Trophoblast cell (in vitro differentiated cells and primary cell): ENCODE measurements around the gene AFAP1L2.

ENCODE experiments used
- DNase-seq, 2 donors: peaks; one replicate each; pipeline ENCODE4 v3.0.0-alpha.2; 2016
- H2AFZ ChIP-seq: 2 replicates; pipeline ENCODE4 v1.6.1; 2013; ENCODE audit warnings: low read length, moderate library complexity, mild to moderate bottlenecking; ENCODE audit not compliant: insufficient read depth, poor library complexity
- H2AK5ac ChIP-seq: 2 replicates; pipeline ENCODE4 v1.6.1; 2013; ENCODE audit warnings: mild to moderate bottlenecking, low read length
- H2BK120ac ChIP-seq: 2 replicates; pipeline ENCODE4 v1.6.1; 2013; ENCODE audit warnings: low read length, mild to moderate bottlenecking, moderate library complexity; ENCODE audit not compliant: insufficient read depth, poor library complexity
- H2BK12ac ChIP-seq: 2 replicates; pipeline ENCODE4 v1.6.1; 2013; ENCODE audit warnings: mild to moderate bottlenecking, low read length, moderate library complexity
- H2BK5ac ChIP-seq: 2 replicates; pipeline ENCODE4 v1.6.1; 2013; ENCODE audit warnings: low read length, low read depth, moderate library complexity, mild to moderate bottlenecking; ENCODE audit not compliant: poor library complexity
- H3K14ac ChIP-seq: 2 replicates; pipeline ENCODE4 v1.6.1; 2013; ENCODE audit warnings: mild to moderate bottlenecking, low read length
- H3K18ac ChIP-seq: 2 replicates; pipeline ENCODE4 v1.6.1; 2013; ENCODE audit warnings: mild to moderate bottlenecking, low read length
- H3K23ac ChIP-seq: 2 replicates; pipeline ENCODE4 v1.6.1; 2013; ENCODE audit warnings: low read length
- H3K27ac ChIP-seq: 2 replicates; pipeline ENCODE4 v1.5.1; 2013; ENCODE audit warnings: low read depth, mild to moderate bottlenecking, inconsistent platforms, low read length, moderate library complexity
- H3K27me3 ChIP-seq: 2 replicates; pipeline ENCODE4 v1.6.1; 2013; ENCODE audit warnings: inconsistent platforms, mild to moderate bottlenecking, low read length, moderate library complexity; ENCODE audit not compliant: insufficient read depth
- H3K36me3 ChIP-seq, 2 experiments: 1 replicate in 1 of 2; 2 replicates in 1 of 2; pipeline ENCODE4 v1.6.1; 2013; ENCODE audit warnings: low read length in 2 of 2, mild to moderate bottlenecking in 2 of 2, moderate library complexity in 1 of 2; ENCODE audit not compliant: insufficient read depth in 2 of 2, control insufficient read depth in 1 of 2
- H3K4ac ChIP-seq: 2 replicates; pipeline ENCODE4 v1.6.1; 2013; ENCODE audit warnings: low read depth, mild to moderate bottlenecking, low read length, moderate library complexity
- H3K4me1 ChIP-seq, 2 experiments: 1 replicate in 1 of 2; 2 replicates in 1 of 2; pipeline ENCODE4 v1.6.1; 2013; ENCODE audit warnings: low read length in 2 of 2, mild to moderate bottlenecking in 2 of 2, moderate library complexity in 1 of 2; ENCODE audit not compliant: insufficient read depth in 2 of 2, control insufficient read depth in 1 of 2
- H3K4me2 ChIP-seq: 2 replicates; pipeline ENCODE4 v1.6.1; 2013; ENCODE audit warnings: inconsistent platforms, mild to moderate bottlenecking, low read length, moderate library complexity
- H3K4me3 ChIP-seq: 2 replicates; pipeline ENCODE4 v1.5.1; 2013; ENCODE audit warnings: mild to moderate bottlenecking, low read depth, low read length, inconsistent platforms
- H3K79me1 ChIP-seq: one replicate; pipeline ENCODE4 v1.6.1; 2013; ENCODE audit warnings: low read length
- H3K79me2 ChIP-seq: 2 replicates; pipeline ENCODE4 v1.6.1; 2013; ENCODE audit warnings: low read length, mild to moderate bottlenecking; ENCODE audit not compliant: control insufficient read depth, insufficient read depth, poor library complexity
- H3K9ac ChIP-seq: 2 replicates; pipeline ENCODE4 v1.6.1; 2013; ENCODE audit warnings: mild to moderate bottlenecking, low read length
- H3K9me3 ChIP-seq: 2 replicates; pipeline ENCODE4 v1.6.1; 2013; ENCODE audit warnings: low read depth, mild to moderate bottlenecking, control low read depth, inconsistent platforms, low read length; ENCODE audit not compliant: insufficient read depth
- H4K12ac ChIP-seq: 2 replicates; pipeline ENCODE4 v1.6.1; 2013; ENCODE audit warnings: low read depth, mild to moderate bottlenecking, low read length, moderate library complexity
- H4K8ac ChIP-seq: 2 replicates; pipeline ENCODE4 v1.6.1; 2013; ENCODE audit warnings: low read depth, mild to moderate bottlenecking, low read length, moderate library complexity
- H4K91ac ChIP-seq: one replicate; pipeline ENCODE4 v1.6.1; 2013; ENCODE audit warnings: low read depth, mild to moderate bottlenecking, low read length, moderate library complexity
- WGBS: extraction: QIAGEN DNeasy Blood & Tissue Kit; methylation state at CpG from one replicate; pipeline ENCODE4 v1.1.7; 2013; ENCODE audit warnings: missing lambda C conversion rate; ENCODE audit not compliant: insufficient read length, insufficient coverage; ENCODE audit errors: extremely low coverage; 5-methylcytosine and 5-hydroxymethylcytosine counted together

The AFAP1L2 gene

DNA sequence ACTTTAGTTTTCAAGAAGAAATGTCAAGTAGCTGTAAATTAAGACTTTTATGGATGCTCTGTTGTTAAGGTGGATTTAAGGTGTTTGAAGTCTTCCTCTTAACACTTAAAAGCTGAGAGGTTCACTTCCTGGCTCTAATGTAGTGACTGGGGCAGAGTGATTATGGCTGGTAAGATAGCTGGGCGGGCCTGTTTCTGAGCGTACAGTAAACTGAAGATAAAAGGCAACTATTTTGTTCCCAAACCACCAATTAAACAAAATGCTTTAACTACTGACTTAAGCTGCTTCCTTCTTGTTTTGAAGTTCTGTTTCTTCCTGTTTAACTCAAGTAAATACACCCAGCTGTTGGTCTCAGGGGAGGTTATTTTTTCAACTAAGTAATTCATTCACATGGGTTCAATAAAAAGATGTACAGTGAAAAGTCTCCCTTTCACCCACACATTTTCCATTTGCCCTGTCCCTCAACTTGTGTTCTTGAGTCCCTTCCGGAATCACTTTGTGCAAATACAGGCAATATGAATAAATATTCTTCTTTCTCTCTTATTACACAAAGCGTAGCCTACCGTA lies 145.9 kb downstream of the AFAP1L2 start:
- no peak for DNase-seq
- no CpG with 5 or more reads among the region's 5 CpGs for WGBS
- Histone ChIP-seq H4K12ac (no peak overlapping the region), H3K79me1 (no peaks in the 10 kb centered on the region), H3K14ac (no peak overlapping the region), H3K27ac (no peak overlapping the region), H2AFZ (no peak overlapping the region), H3K4me3 (no peak overlapping the region), H3K18ac (no peak overlapping the region), H4K91ac (no peak overlapping the region), H2AK5ac (no peak overlapping the region), H3K79me2 (no peaks in the 10 kb centered on the region), H3K4me2 (no peak overlapping the region), H3K23ac (no peak overlapping the region), H4K8ac (no peak overlapping the region), H3K27me3 (no peaks in the 10 kb centered on the region), H2BK5ac (no peak overlapping the region), H3K36me3 (no peaks in the 10 kb centered on the region), H2BK12ac (no peak overlapping the region), H3K4ac (no peak overlapping the region), H3K4me1 (no peaks in the 10 kb centered on the region), H3K9ac (no peak overlapping the region), H3K9me3 (no peaks in the 10 kb centered on the region), H2BK120ac (no peak overlapping the region)

DNA sequence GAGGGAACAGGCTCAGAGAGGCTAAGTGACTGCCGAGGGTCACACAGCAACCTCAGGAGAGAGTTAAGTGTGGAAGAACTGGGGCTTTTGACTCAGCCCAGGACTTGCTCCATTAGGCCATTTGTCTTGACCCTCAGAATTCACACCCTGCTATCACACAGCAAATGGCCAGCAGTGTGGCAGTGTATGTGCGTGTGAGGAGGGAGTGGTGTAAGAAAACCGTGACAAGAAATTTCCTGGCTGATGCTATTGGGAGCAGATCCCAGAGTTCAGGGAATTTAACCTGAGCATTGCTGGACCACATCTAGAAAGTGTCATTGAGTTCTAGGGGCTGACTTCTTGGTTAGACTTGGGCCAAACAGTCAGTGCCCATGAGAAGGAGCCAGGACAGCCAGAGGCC lies 146.8 kb downstream of the AFAP1L2 start:
- H2BK120ac ChIP-seq = no peak overlapping the region
- no peaks in the 10 kb centered on the region for H3K79me2 ChIP-seq
- no peaks in the 10 kb centered on the region for H3K36me3 ChIP-seq
- no peak overlapping the region for H2BK5ac ChIP-seq
- no peak overlapping the region for H3K4me3 ChIP-seq
- H3K4ac ChIP-seq = no peak overlapping the region
- no peak overlapping the region for H3K9ac ChIP-seq
- H3K27me3 ChIP-seq = no peaks in the 10 kb centered on the region
- H2AFZ ChIP-seq = no peak overlapping the region
- no peak overlapping the region for H3K18ac ChIP-seq
- no peak overlapping the region for H3K4me2 ChIP-seq
- H3K4me1 ChIP-seq = no peaks in the 10 kb centered on the region
- H2BK12ac ChIP-seq = no peak overlapping the region
- H4K91ac ChIP-seq = no peak overlapping the region
- H4K12ac ChIP-seq = no peak overlapping the region
- no peaks in the 10 kb centered on the region for H3K79me1 ChIP-seq
- no CpG with 5 or more reads among the region's 3 CpGs for WGBS
- H3K23ac ChIP-seq = no peak overlapping the region
- no peaks in the 10 kb centered on the region for H3K9me3 ChIP-seq
- no peak overlapping the region for H2AK5ac ChIP-seq
- DNase-seq = no peak
- H4K8ac ChIP-seq = no peak overlapping the region
- H3K27ac ChIP-seq = no peak overlapping the region
- no peak overlapping the region for H3K14ac ChIP-seq

DNA sequence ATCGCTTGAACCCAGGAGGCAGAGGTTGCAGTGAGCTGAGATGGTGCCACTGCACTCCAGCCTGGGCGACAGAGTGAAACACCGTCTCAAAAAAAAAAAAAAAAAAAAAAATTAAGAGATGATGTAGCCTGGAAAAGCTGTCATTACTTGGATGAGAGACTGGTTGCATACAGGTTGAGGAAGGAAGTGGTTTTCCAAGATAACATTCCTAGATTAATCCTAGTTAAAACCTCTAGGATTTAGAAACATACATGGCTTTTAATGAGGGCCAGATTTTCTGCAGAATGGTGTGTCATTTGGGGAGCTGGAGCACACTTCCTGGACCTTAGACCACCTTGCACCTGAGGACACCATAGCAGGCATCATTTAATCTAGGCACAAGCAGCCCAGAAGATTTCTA lies 147.5 kb downstream of the AFAP1L2 start:
- Histone ChIP-seq H3K79me1 (no peaks in the 10 kb centered on the region), H2BK120ac (no peak overlapping the region), H4K91ac (no peak overlapping the region), H3K9ac (no peak overlapping the region), H4K8ac (no peak overlapping the region), H3K23ac (no peak overlapping the region), H3K18ac (no peak overlapping the region), H3K4me1 (no peaks in the 10 kb centered on the region), H3K9me3 (no peaks in the 10 kb centered on the region), H2BK12ac (no peak overlapping the region), H3K4ac (no peak overlapping the region), H3K14ac (no peak overlapping the region), H2AFZ (no peak overlapping the region), H2AK5ac (no peak overlapping the region), H3K4me3 (no peak overlapping the region), H3K27ac (no peak overlapping the region), H3K4me2 (no peak overlapping the region), H3K27me3 (no peaks in the 10 kb centered on the region), H3K36me3 (no peaks in the 10 kb centered on the region), H2BK5ac (no peak overlapping the region), H4K12ac (no peak overlapping the region), H3K79me2 (no peaks in the 10 kb centered on the region)
- DNase-seq = no peak
- no CpG with 5 or more reads among the region's 3 CpGs for WGBS

DNA sequence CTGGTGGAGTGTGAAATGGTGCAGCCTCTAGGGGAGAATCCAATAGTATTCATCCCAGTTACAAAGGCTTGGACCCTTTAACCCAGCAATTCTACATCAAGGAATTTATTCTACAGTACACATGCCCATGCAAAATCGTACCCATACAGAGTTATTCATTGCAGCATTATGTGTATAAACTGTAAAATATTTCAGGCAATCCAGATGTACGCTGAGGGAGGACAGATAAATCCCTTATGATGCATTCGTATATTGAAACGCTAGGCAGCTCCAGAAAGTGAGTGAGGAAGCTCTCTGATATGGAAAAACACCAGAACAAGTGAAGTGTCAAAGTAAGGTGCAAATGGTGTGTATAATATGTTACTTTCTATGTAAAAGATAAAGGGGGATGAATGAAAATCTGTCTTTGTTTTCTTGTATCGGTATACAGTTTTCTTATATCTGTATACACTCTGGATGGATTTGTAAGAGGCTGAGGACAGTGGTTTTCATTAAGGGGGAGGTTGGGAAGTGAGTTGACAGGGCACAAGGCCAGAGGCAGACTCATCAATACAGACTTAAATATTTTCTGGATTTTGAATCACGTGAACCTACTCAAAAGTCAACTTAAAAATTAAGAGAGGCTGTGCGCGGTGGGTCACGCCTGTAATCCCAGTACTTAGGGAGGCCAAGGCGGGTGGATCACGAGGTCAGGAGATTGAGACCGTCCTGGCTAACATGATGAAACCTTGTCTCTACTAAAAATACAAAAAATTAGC lies 148.1 kb downstream of the AFAP1L2 start:
- H3K79me1 ChIP-seq = no peaks in the 10 kb centered on the region
- no peaks in the 10 kb centered on the region for H3K27me3 ChIP-seq
- no peak overlapping the region for H3K4ac ChIP-seq
- no peak overlapping the region for H3K27ac ChIP-seq
- no peak overlapping the region for H2AFZ ChIP-seq
- no peak overlapping the region for H4K12ac ChIP-seq
- H3K9me3 ChIP-seq = no peaks in the 10 kb centered on the region
- no peak overlapping the region for H2BK120ac ChIP-seq
- H3K4me1 ChIP-seq = no peaks in the 10 kb centered on the region
- no peak overlapping the region for H3K14ac ChIP-seq
- H3K36me3 ChIP-seq = no peaks in the 10 kb centered on the region
- no peak for DNase-seq
- H2BK12ac ChIP-seq = no peak overlapping the region
- no peak overlapping the region for H3K23ac ChIP-seq
- no peak overlapping the region for H4K8ac ChIP-seq
- no peak overlapping the region for H3K9ac ChIP-seq
- no peaks in the 10 kb centered on the region for H3K79me2 ChIP-seq
- no peak overlapping the region for H2AK5ac ChIP-seq
- no peak overlapping the region for H2BK5ac ChIP-seq
- H3K4me2 ChIP-seq = no peak overlapping the region
- no peak overlapping the region for H3K4me3 ChIP-seq
- H3K18ac ChIP-seq = no peak overlapping the region
- H4K91ac ChIP-seq = no peak overlapping the region
- no CpG with 5 or more reads among the region's 12 CpGs for WGBS
